ENCODE results near the gene RIPK3.

Gene RIPK3

GRCh38 chr14:24365600-24366412 is 26.0 kb upstream of the RIPK3 start:
- Histone ChIP-seq H3K4me3 (ENCODE audit: low read length) (peak overlapping the region; percentile 58), H3K9ac (ENCODE audit: low read length) (peak overlapping the region; percentile 74; the same call in 1 of the 2 replicates), H3K27ac (ENCODE audit: low read length) (peak overlapping the region; percentile 70; the same call in 1 of the 2 replicates), H2AFZ (ENCODE audit: low read length) (peak overlapping the region; percentile 70), H3F3A (ENCODE audit: insufficient read depth, low read length) (0 out of 2 replicates have a peak, but pooled peaks cover 3% of the 10 kb centered on the region), H3K4me1 (ENCODE audit: low read length) (no peaks in the 10 kb centered on the region), H3K9me2 (replicated peaks; ENCODE audit: insufficient read depth, low read length) (no peaks in the 10 kb centered on the region), H3K27me3 (replicated peaks; ENCODE audit: insufficient read depth, low read length) (no peaks in the 10 kb centered on the region), H3K36me3 (replicated peaks; ENCODE audit: insufficient read depth, low read length) (no peaks in the 10 kb centered on the region), H3K4me2 (ENCODE audit: low read depth, low read length) (peak overlapping the region; percentile 95), H3K79me2 (ENCODE audit: low read length) (no peaks in the 10 kb centered on the region), H4K20me1 (ENCODE audit: insufficient read depth, low read length) (no peaks in the 10 kb centered on the region), H3K9me3 (replicated peaks; ENCODE audit: insufficient read depth, low read length) (no peaks in the 10 kb centered on the region)
- peak; percentile 81 for TF ChIP-seq CTCF (IDR thresholded peaks at IDR 0.05; ENCODE audit: low read length)
- no peak for TF ChIP-seq EZH2phosphoT487 (IDR thresholded peaks at IDR 0.05; ENCODE audit: low read length)
- no peak for TF ChIP-seq EZH2 (optimal IDR thresholded peaks at IDR 0.05; ENCODE audit: low read depth, low read length)
- peak; percentile 83 for DNase-seq

GRCh38 chr14:24364841-24365240 is 25.1 kb upstream of the RIPK3 start:
- no peak overlapping the region for H3K4me3 ChIP-seq (ENCODE audit: low read length)
- H4K20me1 ChIP-seq (ENCODE audit: insufficient read depth, low read length), result no peaks in the 10 kb centered on the region
- H3F3A ChIP-seq (ENCODE audit: insufficient read depth, low read length), result 0 out of 2 replicates have a peak, but pooled peaks cover 3% of the 10 kb centered on the region
- H2AFZ ChIP-seq (ENCODE audit: low read length), result no peak overlapping the region
- H3K9me3 ChIP-seq (replicated peaks; ENCODE audit: insufficient read depth, low read length), result no peaks in the 10 kb centered on the region
- no peak for DNase-seq
- no peaks in the 10 kb centered on the region for H3K4me1 ChIP-seq (ENCODE audit: low read length)
- no peak overlapping the region for H3K27ac ChIP-seq (ENCODE audit: low read length)
- H3K4me2 ChIP-seq (ENCODE audit: low read depth, low read length), result no peak overlapping the region
- H3K27me3 ChIP-seq (replicated peaks; ENCODE audit: insufficient read depth, low read length), result no peaks in the 10 kb centered on the region
- H3K9ac ChIP-seq (ENCODE audit: low read length), result no peak overlapping the region
- no peaks in the 10 kb centered on the region for H3K36me3 ChIP-seq (replicated peaks; ENCODE audit: insufficient read depth, low read length)
- no peak for TF ChIP-seq EZH2 (optimal IDR thresholded peaks at IDR 0.05; ENCODE audit: low read depth, low read length)
- no peak for TF ChIP-seq EZH2phosphoT487 (IDR thresholded peaks at IDR 0.05; ENCODE audit: low read length)
- TF ChIP-seq CTCF (IDR thresholded peaks at IDR 0.05; ENCODE audit: low read length), result no peak
- no peaks in the 10 kb centered on the region for H3K79me2 ChIP-seq (ENCODE audit: low read length)
- H3K9me2 ChIP-seq (replicated peaks; ENCODE audit: insufficient read depth, low read length), result no peaks in the 10 kb centered on the region

GRCh38 chr14:24363401-24363800 is 23.6 kb upstream of the RIPK3 start:
- Histone ChIP-seq H3K4me1 (ENCODE audit: low read length) (no peaks in the 10 kb centered on the region), H3K27me3 (replicated peaks; ENCODE audit: insufficient read depth, low read length) (no peaks in the 10 kb centered on the region), H3K79me2 (ENCODE audit: low read length) (no peaks in the 10 kb centered on the region), H4K20me1 (ENCODE audit: insufficient read depth, low read length) (no peaks in the 10 kb centered on the region), H3K4me3 (ENCODE audit: low read length) (no peak overlapping the region), H3K9ac (ENCODE audit: low read length) (no peak overlapping the region), H3K9me2 (replicated peaks; ENCODE audit: insufficient read depth, low read length) (no peaks in the 10 kb centered on the region), H3F3A (ENCODE audit: insufficient read depth, low read length) (0 out of 2 replicates have a peak, but pooled peaks cover 3% of the 10 kb centered on the region), H2AFZ (ENCODE audit: low read length) (no peak overlapping the region), H3K9me3 (replicated peaks; ENCODE audit: insufficient read depth, low read length) (no peaks in the 10 kb centered on the region), H3K36me3 (replicated peaks; ENCODE audit: insufficient read depth, low read length) (no peaks in the 10 kb centered on the region), H3K4me2 (ENCODE audit: low read depth, low read length) (no peak overlapping the region), H3K27ac (ENCODE audit: low read length) (no peak overlapping the region)
- no peak for DNase-seq
- TF ChIP-seq CTCF (IDR thresholded peaks at IDR 0.05; ENCODE audit: low read length), result no peak
